NCI-H2029 treated with DMSO at 0.1 percent for 48 hours (cell line): ENCODE results near the gene DNAAF2.
"Not testable (repeated sequence)": the region's sequence is repeated elsewhere in the genome, so short reads cannot be mapped to it uniquely, and the experiment has no call there.

ENCODE experiments used
- DNase-seq: peaks from one replicate; lab custom pipeline; 2025; lab: John Stamatoyannopoulos, UW

The DNAAF2 gene

DNA sequence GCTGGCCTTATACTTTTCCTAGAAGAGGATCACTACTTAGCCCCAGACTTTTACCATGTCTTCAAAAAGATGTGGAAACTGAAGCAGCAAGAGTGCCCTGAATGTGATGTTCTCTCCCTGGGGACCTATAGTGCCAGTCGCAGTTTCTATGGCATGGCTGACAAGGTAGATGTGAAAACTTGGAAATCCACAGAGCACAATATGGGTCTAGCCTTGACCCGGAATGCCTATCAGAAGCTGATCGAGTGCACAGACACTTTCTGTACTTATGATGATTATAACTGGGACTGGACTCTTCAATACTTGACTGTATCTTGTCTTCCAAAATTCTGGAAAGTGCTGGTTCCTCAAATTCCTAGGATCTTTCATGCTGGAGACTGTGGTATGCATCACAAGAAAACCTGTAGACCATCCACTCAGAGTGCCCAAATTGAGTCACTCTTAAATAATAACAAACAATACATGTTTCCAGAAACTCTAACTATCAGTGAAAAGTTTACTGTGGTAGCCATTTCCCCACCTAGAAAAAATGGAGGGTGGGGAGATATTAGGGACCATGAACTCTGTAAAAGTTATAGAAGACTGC lies 12.9 kb downstream of the DNAAF2 start:
- DNase-seq = no peak

DNA sequence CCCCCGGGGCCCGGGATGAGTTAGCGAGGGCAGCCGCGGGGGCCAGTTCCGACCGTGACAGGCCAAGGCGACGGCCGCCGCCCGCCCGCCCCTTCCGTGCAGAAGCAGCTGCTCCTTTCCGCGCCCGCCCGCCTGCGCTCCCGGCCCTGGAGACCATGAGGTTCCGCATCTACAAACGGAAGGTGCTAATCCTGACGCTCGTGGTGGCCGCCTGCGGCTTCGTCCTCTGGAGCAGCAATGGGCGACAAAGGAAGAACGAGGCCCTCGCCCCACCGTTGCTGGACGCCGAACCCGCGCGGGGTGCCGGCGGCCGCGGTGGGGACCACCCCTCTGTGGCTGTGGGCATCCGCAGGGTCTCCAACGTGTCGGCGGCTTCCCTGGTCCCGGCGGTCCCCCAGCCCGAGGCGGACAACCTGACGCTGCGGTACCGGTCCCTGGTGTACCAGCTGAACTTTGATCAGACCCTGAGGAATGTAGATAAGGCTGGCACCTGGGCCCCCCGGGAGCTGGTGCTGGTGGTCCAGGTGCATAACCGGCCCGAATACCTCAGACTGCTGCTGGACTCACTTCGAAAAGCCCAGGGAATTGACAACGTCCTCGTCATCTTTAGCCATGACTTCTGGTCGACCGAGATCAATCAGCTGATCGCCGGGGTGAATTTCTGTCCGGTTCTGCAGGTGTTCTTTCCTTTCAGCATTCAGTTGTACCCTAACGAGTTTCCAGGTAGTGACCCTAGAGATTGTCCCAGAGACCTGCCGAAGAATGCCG lies 13.7 kb downstream of the DNAAF2 start:
- DNase-seq = no peak

DNA sequence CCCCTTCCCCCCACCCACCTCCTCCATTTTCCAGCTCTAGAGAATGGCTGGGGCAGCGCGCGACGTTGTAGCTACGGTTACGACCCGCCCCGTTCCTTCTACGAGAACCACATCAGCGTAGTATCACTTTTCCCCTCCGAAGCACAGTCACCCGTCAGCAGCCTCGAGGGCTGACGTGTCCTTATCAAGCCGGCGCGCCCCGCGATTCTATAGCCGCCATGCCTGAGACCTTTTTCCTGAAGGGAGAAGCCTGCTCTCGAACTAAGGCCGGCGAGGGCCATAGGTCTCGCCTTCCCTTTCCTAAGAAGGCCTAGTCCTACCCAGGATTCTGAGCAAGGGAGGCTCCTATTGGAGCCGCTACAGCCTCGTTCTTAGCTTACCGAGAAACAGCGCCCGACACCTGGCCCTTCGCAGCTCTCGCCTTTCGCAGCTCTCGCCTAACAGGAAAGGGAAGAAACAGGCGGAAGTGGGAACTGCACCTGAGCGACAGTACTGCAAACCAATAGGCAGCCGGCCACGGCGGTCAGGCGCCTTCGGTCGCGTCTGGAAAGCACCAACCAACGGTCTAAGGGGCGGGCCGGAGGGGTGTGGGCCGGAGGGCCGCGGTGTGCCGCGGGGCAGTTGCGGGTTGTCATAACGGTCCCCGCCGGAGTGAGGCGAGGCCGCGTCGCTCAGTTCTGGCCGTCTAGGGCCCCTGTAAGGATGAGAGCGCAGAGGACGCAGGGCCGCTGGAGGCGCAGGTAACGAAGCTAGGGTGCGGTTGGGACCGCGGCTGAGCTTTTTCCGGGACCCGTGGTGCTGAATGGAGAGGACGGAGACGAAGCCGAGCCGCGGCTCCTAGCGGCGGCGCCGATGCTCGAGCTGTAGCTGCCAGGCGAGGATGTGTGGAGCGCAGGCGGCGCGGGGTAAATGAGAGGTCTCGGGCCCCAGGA lies 14.6 kb downstream of the DNAAF2 start, which contains the start of the genes MGAT2 and RPL36AL:
MGAT2 (plus strand) TSS at position 618 of the 932 bp plus-strand sequence. CDS start 470 bp downstream, outside the sequence.
RPL36AL (minus strand) TSS at position 445 of the 932 bp plus-strand sequence. CDS start 1,522 bp downstream, outside the sequence.
- peak; percentile 98 for DNase-seq

DNA sequence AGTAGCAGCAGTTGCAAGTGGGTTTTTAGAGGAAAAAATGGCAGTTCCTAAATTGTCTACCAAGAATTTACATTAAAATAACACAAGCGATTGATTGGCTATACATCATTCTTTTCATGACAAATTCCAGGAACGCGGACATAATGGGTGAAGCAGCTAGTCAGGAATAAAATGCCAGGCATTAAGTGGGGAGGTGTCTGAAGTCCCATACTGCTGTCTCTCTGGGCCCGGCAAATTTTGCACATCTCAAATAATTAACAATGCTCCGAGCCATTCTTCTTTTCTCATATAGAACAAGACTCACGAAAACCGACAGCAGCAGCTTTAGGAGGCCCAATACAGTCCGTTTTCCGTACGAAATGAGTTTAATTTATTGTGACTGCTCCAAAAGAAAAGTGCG lies 15.3 kb downstream of the DNAAF2 start:
- DNase-seq = no peak

DNA sequence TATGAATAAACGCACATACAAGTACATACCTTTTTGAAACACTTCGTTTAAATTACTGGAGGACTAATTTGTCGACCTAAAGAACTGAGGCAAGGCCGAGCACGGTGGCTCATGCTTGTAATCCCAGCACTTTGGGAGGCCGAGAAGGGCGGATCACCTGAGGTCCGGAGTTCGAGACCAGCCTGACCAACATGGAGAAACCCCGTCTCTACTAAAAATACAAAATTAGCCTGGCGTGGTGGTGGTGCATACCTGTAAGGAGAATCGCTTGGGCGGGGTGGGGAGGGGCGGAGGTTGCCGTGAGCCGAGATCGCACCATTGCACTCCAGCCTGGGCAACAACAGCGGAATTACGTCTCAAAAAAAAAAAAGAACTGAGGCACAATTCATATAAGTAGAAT lies 15.8 kb downstream of the DNAAF2 start:
- DNase-seq = not testable (repeated sequence)

DNA sequence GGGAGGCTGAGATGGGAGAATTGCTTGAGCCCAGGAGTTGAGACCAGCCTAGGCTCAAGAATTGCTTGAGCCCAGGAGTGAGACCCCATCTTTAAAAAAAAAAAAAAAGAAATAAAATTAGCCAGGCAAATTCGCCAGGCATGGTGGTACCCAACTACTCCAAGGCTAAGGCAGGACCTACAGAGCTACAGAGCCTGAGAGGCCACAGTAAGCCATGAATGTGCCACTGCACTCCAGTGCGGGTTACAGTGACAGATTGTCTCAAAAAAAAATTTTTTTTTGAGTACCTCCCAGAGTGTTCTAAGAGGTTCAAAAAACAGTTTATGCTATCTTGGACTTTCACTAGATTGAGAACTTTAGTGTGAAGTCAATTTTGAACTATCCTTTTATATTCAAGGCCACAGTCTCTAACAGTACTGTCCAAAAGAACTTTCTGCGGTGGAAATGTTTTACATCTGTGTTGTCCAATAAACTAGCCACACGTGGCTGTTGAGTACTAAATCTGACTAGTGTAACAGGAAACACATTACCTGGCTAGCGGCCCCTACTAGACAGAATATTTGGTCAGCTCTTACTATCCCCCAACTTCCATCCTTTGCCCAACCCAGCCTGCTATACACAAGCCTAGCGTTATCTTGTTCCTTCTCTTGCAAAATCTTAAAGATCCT lies 17.1 kb downstream of the DNAAF2 start:
- no peak for DNase-seq

DNA sequence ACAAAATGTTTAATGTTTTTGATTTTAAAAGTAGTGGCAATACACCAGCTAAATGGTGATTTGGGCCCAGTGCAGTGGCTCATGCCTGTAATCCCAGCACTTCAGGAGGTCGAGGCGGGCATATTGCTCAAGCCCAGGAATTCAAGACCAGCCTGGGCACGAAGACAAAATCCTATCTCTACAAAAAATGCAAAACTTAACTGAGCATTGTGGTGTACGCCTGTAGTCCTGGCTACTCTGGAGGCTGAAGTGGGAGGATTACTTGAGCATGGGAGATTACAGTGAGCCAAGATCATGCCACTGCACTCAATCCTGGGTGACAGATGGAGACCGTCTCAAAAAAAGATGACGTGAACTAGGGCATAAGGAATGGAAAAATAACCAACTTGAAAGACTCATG lies 19.3 kb downstream of the DNAAF2 start:
- DNase-seq = no peak

DNA sequence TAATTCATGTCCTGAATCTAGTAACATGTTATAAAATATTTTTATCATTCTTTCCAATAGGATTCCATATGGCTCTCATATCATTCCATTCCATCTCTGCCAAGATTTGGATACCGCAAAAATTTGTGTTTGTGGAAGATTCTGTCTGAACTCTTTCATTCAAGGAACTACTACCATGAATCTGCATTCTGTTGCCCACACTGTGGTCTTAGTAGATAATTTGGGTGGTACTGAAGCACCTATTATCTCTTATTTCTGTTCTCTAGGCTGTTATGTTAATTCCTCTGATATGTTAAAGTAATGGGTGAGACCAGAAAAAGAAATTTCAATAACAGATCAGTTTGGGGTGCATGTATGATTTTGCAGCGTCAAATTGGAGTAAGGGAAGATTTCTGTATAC lies 20.8 kb downstream of the DNAAF2 start:
- no peak for DNase-seq

DNA sequence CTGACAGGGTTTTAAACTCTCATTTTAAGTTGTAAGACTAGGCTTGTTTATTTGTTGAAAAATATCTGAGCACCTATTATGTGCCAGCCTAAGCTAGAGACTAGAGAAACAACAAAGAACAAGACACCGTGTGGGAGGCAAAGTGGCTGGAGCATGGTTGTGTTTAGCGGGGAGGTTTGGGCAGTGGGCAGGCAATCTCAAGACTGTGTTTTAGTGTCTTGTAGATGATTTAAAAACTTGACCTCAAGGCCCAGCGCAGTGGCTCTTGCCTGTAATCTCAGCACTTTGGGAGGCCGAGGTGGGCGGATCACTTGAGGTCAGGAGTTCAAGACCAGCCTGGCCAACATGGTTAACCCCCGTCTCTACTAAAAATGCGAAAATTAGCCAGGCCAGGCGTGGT lies 22.4 kb downstream of the DNAAF2 start:
- DNase-seq = no peak

DNA sequence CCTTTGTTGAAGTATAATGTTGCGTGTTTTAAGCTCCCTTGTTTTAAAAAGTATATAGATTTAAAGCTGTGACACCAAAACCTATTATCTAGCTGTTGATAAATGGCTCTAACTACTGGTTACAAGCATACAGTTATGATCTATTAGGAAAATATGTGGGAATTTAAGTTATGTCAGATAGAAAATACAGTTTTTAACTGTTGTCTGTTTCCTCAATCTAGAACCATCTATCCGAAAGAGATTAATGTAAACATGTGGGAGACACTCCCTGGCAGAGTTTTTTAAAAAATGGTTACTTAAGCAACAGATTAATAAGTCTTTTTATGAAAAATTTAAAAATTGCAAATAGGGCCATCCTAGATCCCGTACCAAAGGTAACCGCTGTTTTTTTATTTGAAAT lies 22.8 kb downstream of the DNAAF2 start:
- no peak for DNase-seq

DNA sequence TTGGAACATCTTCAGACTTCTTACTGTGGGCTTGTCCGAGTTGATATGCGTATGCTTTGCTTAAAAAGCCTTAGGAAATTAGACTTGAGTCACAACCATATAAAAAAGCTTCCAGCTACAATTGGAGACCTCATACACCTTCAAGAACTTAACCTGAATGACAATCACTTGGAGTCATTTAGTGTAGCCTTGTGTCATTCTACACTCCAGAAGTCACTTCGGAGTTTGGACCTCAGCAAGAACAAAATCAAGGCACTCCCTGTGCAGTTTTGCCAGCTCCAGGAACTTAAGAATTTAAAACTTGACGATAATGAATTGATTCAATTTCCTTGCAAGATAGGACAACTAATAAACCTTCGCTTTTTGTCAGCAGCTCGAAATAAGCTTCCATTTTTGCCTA lies 27.5 kb downstream of the DNAAF2 start:
- DNase-seq = no peak

DNA sequence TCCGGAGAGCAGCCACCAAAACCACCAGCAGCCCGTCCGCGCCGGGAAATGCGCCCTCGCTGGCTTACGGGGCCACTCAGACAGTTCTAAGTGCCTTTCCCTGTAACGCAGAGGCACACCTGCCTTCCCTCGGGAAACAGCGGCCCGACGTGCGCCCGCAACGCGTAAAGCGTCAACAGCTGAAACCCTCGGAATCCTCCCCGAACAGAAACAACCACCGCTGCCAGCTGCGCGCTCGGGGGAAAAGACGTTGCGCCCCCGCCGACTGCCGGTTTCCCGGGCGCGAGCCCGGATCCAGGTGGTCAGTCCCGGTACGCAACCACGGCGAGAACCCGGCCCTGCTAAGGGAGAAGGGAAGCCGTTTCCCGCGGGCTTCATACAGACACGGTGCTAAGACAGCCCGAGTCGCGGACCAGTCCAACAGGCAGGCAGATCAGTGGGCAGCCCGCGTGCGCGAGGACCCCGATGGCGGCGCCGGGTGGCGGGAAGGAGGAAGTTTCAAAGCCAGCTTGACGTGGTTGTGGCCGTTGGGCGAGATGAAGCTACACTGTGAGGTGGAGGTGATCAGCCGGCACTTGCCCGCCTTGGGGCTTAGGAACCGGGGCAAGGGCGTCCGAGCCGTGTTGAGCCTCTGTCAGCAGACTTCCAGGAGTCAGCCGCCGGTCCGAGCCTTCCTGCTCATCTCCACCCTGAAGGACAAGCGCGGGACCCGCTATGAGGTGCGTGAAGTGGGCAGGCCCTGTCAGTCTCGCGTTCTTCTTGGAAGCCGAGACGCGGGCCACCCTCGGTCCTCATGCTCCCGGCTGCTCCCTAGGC lies 36.4 kb downstream of the DNAAF2 start, which contains the start of gene LRR1:
LRR1 (plus strand) TSS at position 456 of the 816 bp plus-strand sequence; CDS start at position 537, 81 bp downstream.
- DNase-seq = peak; percentile 92

DNA sequence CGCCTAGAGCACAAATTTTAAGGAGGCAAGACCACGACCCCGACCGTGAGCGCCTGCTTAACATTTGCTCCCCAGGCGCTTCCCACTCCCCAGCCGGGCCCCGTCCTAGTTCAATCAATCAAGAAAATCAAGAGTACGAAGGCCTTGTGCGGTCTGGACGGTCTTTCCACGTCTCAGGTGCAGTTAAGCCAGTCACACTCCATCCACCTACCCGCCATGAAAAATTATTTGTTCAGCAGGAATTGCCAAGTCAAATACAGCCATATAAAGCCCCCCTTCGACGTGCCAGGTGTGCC lies 36.9 kb downstream of the DNAAF2 start:
- no peak for DNase-seq

DNA sequence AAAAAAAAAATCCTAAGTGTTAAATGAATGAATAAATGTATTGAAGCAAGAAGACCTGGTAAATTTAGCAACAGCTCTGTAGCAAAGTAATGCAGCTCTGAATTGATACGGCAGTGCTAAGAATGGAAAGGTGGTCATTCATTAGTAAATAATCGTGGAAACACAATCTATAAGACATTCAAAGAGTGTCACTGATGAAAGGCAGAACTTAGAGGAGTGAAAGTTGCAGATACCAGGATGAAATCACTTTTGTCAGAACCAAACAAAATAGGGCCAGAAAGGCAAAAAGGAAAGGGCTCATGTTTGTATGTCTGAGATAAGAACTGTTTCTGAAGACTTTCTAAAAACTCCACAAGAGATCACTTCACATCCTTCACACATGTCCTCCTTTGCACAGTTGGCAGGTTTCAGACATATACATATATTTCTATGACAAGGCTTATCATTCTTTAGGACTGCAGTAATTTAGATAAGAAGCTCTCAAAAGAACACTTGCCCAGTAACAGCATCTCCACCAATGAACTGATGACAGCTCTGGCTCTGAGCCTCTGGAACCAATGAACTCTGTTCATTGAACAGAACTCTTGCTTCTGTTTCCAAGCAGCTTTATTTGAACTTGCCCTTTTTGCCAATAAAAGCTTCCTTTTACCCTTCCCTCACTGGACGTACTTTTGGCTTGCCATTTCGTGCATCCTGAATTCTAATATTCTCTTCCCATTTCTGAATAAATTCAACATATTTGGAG lies 40.5 kb downstream of the DNAAF2 start:
- no peak for DNase-seq

DNA sequence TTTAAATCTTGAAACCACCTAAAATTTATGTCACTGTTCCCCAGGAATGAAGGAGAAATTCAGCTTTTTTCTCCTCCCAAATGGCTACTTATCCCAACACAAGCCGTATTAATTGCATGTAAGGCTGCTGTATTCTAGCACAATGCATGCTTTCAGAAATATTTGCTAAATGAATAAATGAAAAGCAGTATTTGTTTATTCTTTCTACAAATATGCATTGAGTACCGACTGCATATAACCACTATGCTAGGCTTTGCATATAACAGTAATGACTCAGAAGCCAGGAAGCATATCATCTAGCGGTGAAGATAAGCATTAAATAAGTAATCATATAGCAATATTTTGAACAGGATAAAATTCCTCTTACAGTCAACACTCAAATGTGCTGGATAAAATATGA lies 42.0 kb downstream of the DNAAF2 start:
- no peak for DNase-seq

DNA sequence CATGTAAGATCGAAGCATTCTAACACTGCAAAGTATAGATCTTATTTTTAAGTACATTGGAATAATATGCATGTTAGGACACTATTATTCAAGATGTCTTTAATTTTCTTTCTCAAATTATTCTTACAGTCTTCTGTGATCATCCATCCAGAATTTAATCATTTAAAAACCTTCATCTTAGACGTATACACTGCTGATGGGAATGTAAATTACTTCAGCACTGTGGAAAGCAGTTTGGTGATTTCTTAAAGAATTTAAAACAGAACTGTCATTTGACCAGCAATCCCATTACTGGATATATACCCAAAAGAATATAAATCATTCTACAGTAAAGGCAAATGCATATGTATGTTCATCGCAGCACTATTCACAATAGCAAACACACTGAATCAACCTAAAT lies 45.7 kb downstream of the DNAAF2 start:
- no peak for DNase-seq

DNA sequence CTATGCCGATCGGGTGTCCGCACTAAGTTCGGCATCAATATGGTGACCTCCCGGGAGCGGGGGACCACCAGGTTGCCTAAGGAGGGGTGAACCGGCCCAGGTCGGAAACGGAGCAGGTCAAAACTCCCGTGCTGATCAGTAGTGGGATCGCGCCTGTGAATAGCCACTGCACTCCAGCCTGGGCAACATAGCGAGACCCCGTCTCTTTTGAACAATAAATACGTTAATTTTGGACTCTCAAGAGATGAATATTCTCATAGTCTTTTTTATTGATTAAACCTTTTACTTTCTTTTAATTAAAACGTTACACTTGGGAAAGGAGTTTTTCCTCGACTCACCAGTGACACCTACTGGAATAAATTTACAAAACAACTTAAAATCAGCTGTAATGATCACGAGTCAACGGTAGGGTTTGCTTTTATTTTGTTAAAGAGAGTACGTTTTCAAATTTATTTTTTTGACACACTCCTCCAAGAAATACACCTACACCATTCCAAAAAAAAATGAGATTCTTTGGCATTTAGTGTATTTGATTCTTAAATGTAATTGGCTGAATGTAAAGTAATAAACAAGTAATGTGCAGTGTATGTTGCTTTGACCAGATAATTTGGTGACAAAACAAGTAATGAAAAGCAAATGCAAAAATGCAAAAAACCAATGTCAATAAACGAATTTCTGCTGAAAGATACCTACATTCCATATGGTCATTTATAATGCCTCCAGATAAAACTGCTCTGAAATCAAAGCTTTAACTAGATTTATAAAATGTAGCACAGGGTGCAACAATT lies 48.2 kb downstream of the DNAAF2 start:
- DNase-seq = peak; percentile 81

DNA sequence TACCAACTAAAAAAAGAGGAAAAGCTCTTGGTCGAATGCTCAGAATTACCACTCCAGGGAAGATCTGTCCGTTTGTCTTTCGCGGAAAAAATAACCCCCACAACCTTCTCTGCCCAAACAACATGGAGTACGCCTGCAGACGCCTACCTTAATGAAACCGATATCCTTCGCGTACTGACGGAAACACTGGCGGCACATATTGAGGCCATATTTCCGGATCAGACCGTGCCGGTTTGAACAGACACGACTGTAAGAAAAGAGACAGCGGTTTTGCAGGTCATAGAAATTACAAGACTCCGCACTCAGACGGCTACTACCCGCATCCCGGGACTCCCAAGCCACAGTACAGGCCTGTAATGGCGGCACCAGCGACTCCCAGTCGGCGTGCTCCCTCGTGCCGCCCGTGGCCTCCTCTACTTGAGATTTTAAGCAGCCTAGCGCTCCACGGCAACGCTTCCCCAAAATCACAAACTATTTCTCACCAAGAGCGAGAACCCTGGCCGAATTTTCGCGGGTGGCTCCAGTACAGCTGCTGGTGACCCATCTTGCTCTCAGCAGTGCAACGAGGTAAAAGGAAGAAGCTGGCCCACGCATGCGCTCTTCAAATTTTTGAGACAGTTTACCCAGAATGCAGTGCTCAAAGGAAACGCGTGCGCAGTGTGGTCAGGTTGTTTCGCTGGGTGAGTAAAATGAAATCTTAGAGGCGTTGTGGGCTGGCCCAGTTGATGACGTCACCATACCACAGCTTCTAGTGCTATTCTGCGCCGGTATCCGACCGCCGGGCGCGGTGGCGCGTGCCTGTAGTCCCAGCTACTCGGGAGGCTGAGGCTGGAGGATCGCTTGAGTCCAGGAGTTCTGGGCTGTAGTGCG lies 49.0 kb downstream of the DNAAF2 start, which contains the start of gene RPS29:
RPS29 (minus strand) TSS at position 578 of the 870 bp plus-strand sequence; CDS start at position 544, 34 bp downstream.
- peak; percentile 99 for DNase-seq
